ENCODE data around the gene PRSS36. TPM values are rescaled to one million over a fixed set of nuclear protein-coding genes. Genes with fewer than 3 reads are reported as not detected.

Gene PRSS36
- polyA plus RNA-seq, 3 donors: 3.1 to 4.2 (median 3.4) TPM

DNA sequence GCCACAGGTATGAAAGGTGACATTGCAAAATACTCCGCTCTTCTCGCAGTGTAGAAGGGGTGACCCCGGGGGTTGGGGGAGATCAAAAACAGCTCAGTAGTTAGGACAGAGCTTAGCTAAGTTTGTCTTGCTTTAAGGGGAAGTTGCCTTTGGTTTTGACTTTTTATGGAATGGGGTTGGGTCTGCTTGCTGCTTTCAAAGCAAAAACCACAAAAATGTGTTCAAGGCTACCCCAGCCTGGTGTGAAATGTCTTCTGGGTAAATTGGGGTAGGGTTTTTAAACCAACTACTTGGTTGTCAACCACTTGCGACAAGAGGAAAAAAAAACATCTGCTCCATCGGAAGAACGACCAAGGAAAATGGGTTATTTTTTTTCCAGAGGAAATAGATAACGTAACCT lies 36.3 kb upstream of the PRSS36 start:
- DNase-seq: no peak
- H2AFZ ChIP-seq (ENCODE audit: insufficient read depth, low read depth, low read length, poor library complexity, severe bottlenecking): no peak overlapping the region
- peaks cover 91% of the 10 kb centered on the region for H3K79me2 ChIP-seq (ENCODE audit: insufficient read depth, low read length)
- 5% methylated on average over 3 of the region's 7 CpGs for WGBS (ENCODE audit: insufficient coverage)
- peak overlapping the region in 1 of 3 experiments; percentile 45 for H3K4me3 ChIP-seq (replicated peaks in 1 of 3; ENCODE audit: low read depth in 2 of 3, low read length in 3 of 3)
- no peaks in the 10 kb centered on the region for H3K9me3 ChIP-seq (replicated peaks in 1 of 2; ENCODE audit: control insufficient read depth in 1 of 2, insufficient read depth in 1 of 2, low read length in 2 of 2)
- intact Hi-C loops (cut with micrococcal nuclease): no loop called here
- peaks cover 0 to 2% (median 0%) of the 10 kb centered on the region in 3 donors for H3K27me3 Mint-ChIP-seq (ENCODE audit: low read depth in 3 of 3)
- peaks cover 100% of the 10 kb centered on the region for H4K20me1 ChIP-seq (ENCODE audit: insufficient read depth, low read length)
- peaks cover 81 to 91% of the 10 kb centered on the region in 2 donors for H3K36me3 ChIP-seq (replicated peaks in 1 of 2; ENCODE audit: control insufficient read depth in 1 of 2, insufficient read depth in 2 of 2, low read length in 2 of 2)
- H3K27ac Mint-ChIP-seq: peak overlapping the region; percentile 37 to 93 (median 71)
- no peaks in the 10 kb centered on the region for H3K9me3 Mint-ChIP-seq
- peak overlapping the region in 1 of 2 donors; percentile 58 for H3K27ac ChIP-seq (ENCODE audit: low read depth in 1 of 2, low read length in 2 of 2)
- H3K4me2 ChIP-seq (replicated peaks; ENCODE audit: extremely low read depth, low read length, poor library complexity, severe bottlenecking): peak overlapping the region; percentile 62
- no peak overlapping the region for H3K9ac ChIP-seq (ENCODE audit: insufficient read depth, low read length, poor library complexity, severe bottlenecking)
- peaks cover 89 to 92% of the 10 kb centered on the region in 2 donors for H3K36me3 Mint-ChIP-seq
- H3K27me3 ChIP-seq (ENCODE audit: control insufficient read depth in 2 of 2, insufficient read depth in 2 of 2, low read length in 2 of 2): no peaks in the 10 kb centered on the region
- peak overlapping the region; percentile 14 to 77 for H3K4me3 Mint-ChIP-seq
- TF ChIP-seq, protein P1, sequence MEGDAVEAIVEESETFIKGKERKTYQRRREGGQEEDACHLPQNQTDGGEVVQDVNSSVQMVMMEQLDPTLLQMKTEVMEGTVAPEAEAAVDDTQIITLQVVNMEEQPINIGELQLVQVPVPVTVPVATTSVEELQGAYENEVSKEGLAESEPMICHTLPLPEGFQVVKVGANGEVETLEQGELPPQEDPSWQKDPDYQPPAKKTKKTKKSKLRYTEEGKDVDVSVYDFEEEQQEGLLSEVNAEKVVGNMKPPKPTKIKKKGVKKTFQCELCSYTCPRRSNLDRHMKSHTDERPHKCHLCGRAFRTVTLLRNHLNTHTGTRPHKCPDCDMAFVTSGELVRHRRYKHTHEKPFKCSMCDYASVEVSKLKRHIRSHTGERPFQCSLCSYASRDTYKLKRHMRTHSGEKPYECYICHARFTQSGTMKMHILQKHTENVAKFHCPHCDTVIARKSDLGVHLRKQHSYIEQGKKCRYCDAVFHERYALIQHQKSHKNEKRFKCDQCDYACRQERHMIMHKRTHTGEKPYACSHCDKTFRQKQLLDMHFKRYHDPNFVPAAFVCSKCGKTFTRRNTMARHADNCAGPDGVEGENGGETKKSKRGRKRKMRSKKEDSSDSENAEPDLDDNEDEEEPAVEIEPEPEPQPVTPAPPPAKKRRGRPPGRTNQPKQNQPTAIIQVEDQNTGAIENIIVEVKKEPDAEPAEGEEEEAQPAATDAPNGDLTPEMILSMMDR (IDR thresholded peaks at IDR 0.05): no peak
- H3K4me1 ChIP-seq (ENCODE audit: control insufficient read depth in 1 of 2, insufficient read depth in 2 of 2, low read length in 2 of 2): peaks cover 46% of the 10 kb centered on the region in 2 donors
- peaks cover 56% of the 10 kb centered on the region for H3K4me1 Mint-ChIP-seq

DNA sequence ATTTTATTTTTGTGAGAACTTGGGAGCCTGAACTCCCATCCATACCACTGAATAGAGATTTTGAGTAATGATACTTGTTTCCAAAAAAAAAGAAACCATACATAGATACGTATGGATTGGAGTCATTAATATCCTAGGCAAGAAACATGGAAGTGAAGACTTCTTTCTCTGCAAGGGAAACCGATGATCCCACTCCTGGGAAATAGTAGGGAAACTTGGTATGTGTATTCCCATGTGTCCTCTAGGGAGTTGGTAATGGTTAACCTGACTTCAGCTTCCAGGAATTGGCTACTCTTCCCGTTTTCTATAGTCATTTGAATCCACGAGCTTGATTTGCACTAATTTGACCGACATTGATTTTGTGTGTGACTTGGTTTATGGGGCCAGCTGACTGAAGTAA lies 35.5 kb upstream of the PRSS36 start:
- Histone ChIP-seq H2AFZ (ENCODE audit: insufficient read depth, low read depth, low read length, poor library complexity, severe bottlenecking) (no peak overlapping the region), H3K27me3 (ENCODE audit: control insufficient read depth in 2 of 2, insufficient read depth in 2 of 2, low read length in 2 of 2) (no peaks in the 10 kb centered on the region), H3K36me3 (replicated peaks in 1 of 2; ENCODE audit: control insufficient read depth in 1 of 2, insufficient read depth in 2 of 2, low read length in 2 of 2) (peaks cover 73 to 83% of the 10 kb centered on the region in 2 donors), H3K79me2 (ENCODE audit: insufficient read depth, low read length) (peaks cover 91% of the 10 kb centered on the region), H3K9ac (ENCODE audit: insufficient read depth, low read length, poor library complexity, severe bottlenecking) (no peak overlapping the region), H3K9me3 (replicated peaks in 1 of 2; ENCODE audit: control insufficient read depth in 1 of 2, insufficient read depth in 1 of 2, low read length in 2 of 2) (no peaks in the 10 kb centered on the region), H3K4me2 (replicated peaks; ENCODE audit: extremely low read depth, low read length, poor library complexity, severe bottlenecking) (peak overlapping the region; percentile 62), H4K20me1 (ENCODE audit: insufficient read depth, low read length) (peaks cover 100% of the 10 kb centered on the region), H3K27ac (ENCODE audit: low read depth in 1 of 2, low read length in 2 of 2) (peak overlapping the region in 1 of 2 donors; percentile 58), H3K4me3 (replicated peaks in 1 of 3; ENCODE audit: low read depth in 2 of 3, low read length in 3 of 3) (peak overlapping the region in 1 of 3 experiments; percentile 45), H3K4me1 (ENCODE audit: control insufficient read depth in 1 of 2, insufficient read depth in 2 of 2, low read length in 2 of 2) (peaks cover 48 to 51% of the 10 kb centered on the region in 2 donors)
- Mint-ChIP-seq H3K27ac (peak overlapping the region in 3 of 7 donors; percentile 37 to 71 (median 63)), H3K36me3 (peaks cover 81 to 84% of the 10 kb centered on the region in 2 donors), H3K4me3 (peak overlapping the region in 1 of 2 donors; percentile 17), H3K9me3 (no peaks in the 10 kb centered on the region), H3K27me3 (ENCODE audit: low read depth in 3 of 3) (peaks cover 0 to 2% (median 0%) of the 10 kb centered on the region in 3 donors), H3K4me1 (peaks cover 58% of the 10 kb centered on the region)
- WGBS (ENCODE audit: insufficient coverage): no CpG with 5 or more reads among the region's 5 CpGs
- no peak for DNase-seq
- intact Hi-C loops (cut with micrococcal nuclease): no loop called here
- TF ChIP-seq, protein P1 (IDR thresholded peaks at IDR 0.05): no peak
